GM23338 (cell line): ENCODE measurements around the gene RGS7. TPM values are rescaled to one million over a fixed set of nuclear protein-coding genes. Genes with fewer than 3 reads are reported as not detected.

Experiments used
- ATAC-seq: fragments of 200-7000 bp; cut with Tn5 transposase; 3 replicates; pipeline ENCODE4 v1.9.1; 2020
- DNase-seq: peaks from one replicate; pipeline ENCODE4 v3.0.0-alpha.2; 2015; ENCODE audit warnings: low spot score
- H2AFZ ChIP-seq: fragments of 200-600 bp; sonication (generic); 2 replicates; pipeline ENCODE4 v1.8.0; 2016; ENCODE audit warnings: antibody characterized with exemption, mild to moderate bottlenecking, moderate library complexity
- H3F3A ChIP-seq: fragments of 200-600 bp; sonication (generic); replicated peaks from 2 replicates; pipeline ENCODE4 v1.8.0; 2017; ENCODE audit warnings: antibody characterized with exemption, mixed run types, low read depth
- H3K27ac ChIP-seq: fragments of 200-600 bp; sonication (generic); 2 replicates; pipeline ENCODE4 v1.6.1; 2016; ENCODE audit warnings: low read depth
- H3K27me3 ChIP-seq: fragments of 200-600 bp; sonication (generic); 2 replicates; pipeline ENCODE4 v1.8.0; 2016; ENCODE audit warnings: mild to moderate bottlenecking, mixed run types, moderate library complexity; ENCODE audit not compliant: insufficient read depth
- H3K36me3 ChIP-seq: fragments of 200-600 bp; sonication (generic); 2 replicates; pipeline ENCODE4 v1.8.0; 2016; ENCODE audit warnings: mild to moderate bottlenecking; ENCODE audit not compliant: insufficient read depth
- H3K4me1 ChIP-seq: fragments of 200-600 bp; sonication (generic); 2 replicates; pipeline ENCODE4 v1.8.0; 2016; ENCODE audit warnings: mild to moderate bottlenecking, moderate library complexity; ENCODE audit not compliant: insufficient read depth
- H3K4me2 ChIP-seq: fragments of 200-600 bp; sonication (generic); 2 replicates; pipeline ENCODE4 v1.7.1; 2017; ENCODE audit warnings: mixed run types
- H3K4me3 ChIP-seq: fragments of 200-600 bp; sonication (generic); 2 replicates; pipeline ENCODE4 v1.6.1; 2016; ENCODE audit warnings: mixed run types
- H3K79me2 ChIP-seq: fragments of 200-600 bp; sonication (generic); replicated peaks from 2 replicates; pipeline ENCODE4 v1.8.0; 2017; ENCODE audit warnings: mild to moderate bottlenecking; ENCODE audit not compliant: insufficient read depth
- H3K9me2 ChIP-seq: fragments of 200-600 bp; sonication (generic); 2 replicates; pipeline ENCODE4 v1.8.0; 2017; ENCODE audit not compliant: insufficient read depth
- H4K20me1 ChIP-seq: fragments of 200-600 bp; sonication (generic); replicated peaks from 2 replicates; pipeline ENCODE4 v1.8.0; 2017; ENCODE audit warnings: mild to moderate bottlenecking; ENCODE audit not compliant: insufficient read depth
- H3K27ac Mint-ChIP-seq: 2 replicates; pipeline ENCODE4 v1.8.0; 2020; ENCODE audit warnings: inconsistent platforms, mild to moderate bottlenecking, moderate library complexity, mixed read lengths
- H3K27me3 Mint-ChIP-seq: 3 replicates; pipeline ENCODE4 v1.8.0; 2022; ENCODE audit warnings: low read depth, mild to moderate bottlenecking, moderate library complexity, mixed read lengths, inconsistent platforms; ENCODE audit not compliant: insufficient read depth, poor library complexity
- H3K36me3 Mint-ChIP-seq: 3 replicates; pipeline ENCODE4 v1.8.0; 2021; ENCODE audit warnings: low read depth, mild to moderate bottlenecking, inconsistent platforms, moderate library complexity, mixed read lengths
- H3K4me1 Mint-ChIP-seq: 3 replicates; pipeline ENCODE4 v1.8.0; 2020; ENCODE audit warnings: mild to moderate bottlenecking, inconsistent platforms, mixed read lengths
- H3K4me3 Mint-ChIP-seq: 3 replicates; pipeline ENCODE4 v1.8.0; 2021; ENCODE audit warnings: moderate library complexity, mild to moderate bottlenecking, inconsistent platforms, mixed read lengths
- H3K9me3 Mint-ChIP-seq: 3 replicates; pipeline ENCODE4 v1.8.0; 2020; ENCODE audit warnings: moderate library complexity, mild to moderate bottlenecking, inconsistent platforms, mixed read lengths
- CREB1 ChIP-seq: fragments of 250-450 bp; sonication (Bioruptor Pico); IDR thresholded peaks from 2 replicates; pipeline ENCODE4 v1.5.0; 2020; ENCODE audit warnings: low read depth, mild to moderate bottlenecking, moderate library complexity
- CTCF ChIP-seq, 2 experiments: fragments of 200-600 bp in 1 of 2; sonication (generic) in 1 of 2; conservative IDR thresholded peaks; 2 replicates each; pipeline versions ENCODE4 v1.5.1 to v1.6.1; 2016 to 2017; ENCODE audit warnings: antibody characterized with exemption in 2 of 2, low read depth in 2 of 2, mild to moderate bottlenecking in 2 of 2, moderate library complexity in 1 of 2
- ETS1 ChIP-seq: IDR thresholded peaks from 2 replicates; pipeline ENCODE4 v1.6.1; 2016; ENCODE audit warnings: antibody characterized with exemption
- EZH2 ChIP-seq: fragments of 200-600 bp; sonication (generic); IDR thresholded peaks from one replicate; pipeline ENCODE4 v1.8.0; 2017; ENCODE audit warnings: antibody characterized with exemption, mild to moderate bottlenecking, low read depth; ENCODE audit not compliant: unreplicated experiment
- EZH2phosphoT487 ChIP-seq: fragments of 200-600 bp; sonication (generic); IDR thresholded peaks from one replicate; pipeline ENCODE4 v1.8.1; 2018; ENCODE audit warnings: antibody characterized with exemption; ENCODE audit not compliant: unreplicated experiment
- JUNB ChIP-seq: IDR thresholded peaks from one replicate; pipeline ENCODE4 v1.6.1; 2016; ENCODE audit warnings: antibody characterized with exemption; ENCODE audit not compliant: unreplicated experiment
- NANOG ChIP-seq: IDR thresholded peaks from 2 replicates; pipeline ENCODE4 v1.6.1; 2016; ENCODE audit warnings: antibody characterized with exemption, borderline replicate concordance
- POLR2AphosphoS5 ChIP-seq: IDR thresholded peaks from 2 replicates; pipeline ENCODE4 v1.6.1; 2016; ENCODE audit warnings: antibody characterized with exemption, low read depth
- REST ChIP-seq: IDR thresholded peaks from one replicate; pipeline ENCODE4 v1.6.1; 2018; ENCODE audit warnings: antibody characterized with exemption; ENCODE audit not compliant: unreplicated experiment
- STAT1 ChIP-seq: IDR thresholded peaks from one replicate; pipeline ENCODE4 v1.6.1; 2016; ENCODE audit warnings: antibody characterized with exemption; ENCODE audit not compliant: unreplicated experiment
- ZNF114 ChIP-seq: fragments of 250-450 bp; sonication (Bioruptor Pico); IDR thresholded peaks from 2 replicates; pipeline ENCODE4 v1.5.0; 2020; ENCODE audit warnings: mild to moderate bottlenecking, moderate library complexity
- ZNF331 ChIP-seq: fragments of 250-450 bp; sonication (Bioruptor Pico); IDR thresholded peaks from 2 replicates; pipeline ENCODE4 v1.5.0; 2020; ENCODE audit warnings: low read depth, mild to moderate bottlenecking, moderate library complexity
- ZNF462 ChIP-seq: fragments of 250-450 bp; sonication (Bioruptor Pico); IDR thresholded peaks from 2 replicates; pipeline ENCODE4 v1.5.0; 2020; ENCODE audit warnings: mild to moderate bottlenecking, moderate library complexity
- polyA plus RNA-seq: library from polyadenylated mRNA; unstranded; fragments of >200 nt; fragmentation: Nextera tagmentation; extraction: Ambion mirVana; gene quantifications from 2 replicates; pipeline ENCODE4 v1.2.1, GENCODE V29; 2016
- total RNA-seq: library from RNA; depleted of rRNA; stranded (reverse); fragments of >200 nt; shearing (Covaris generic); gene quantifications from 2 replicates; pipeline ENCODE4 v1.2.3, GENCODE V29; 2014

RGS7 gene
- total and polyA plus RNA-seq, 2 experiments from 2014 or later, result 2.0 to 2.2 TPM

- Histone ChIP-seq H3K4me1 (no peaks in the 10 kb centered on the region), H3K27me3 (no peaks in the 10 kb centered on the region), H3K4me3 (no peak overlapping the region), H3K4me2 (no peak overlapping the region), H2AFZ (no peak overlapping the region), H3K9me2 (no peaks in the 10 kb centered on the region), H3K79me2 (no peaks in the 10 kb centered on the region), H3F3A (no peaks in the 10 kb centered on the region), H3K36me3 (no peaks in the 10 kb centered on the region), H4K20me1 (no peaks in the 10 kb centered on the region), H3K27ac (no peak overlapping the region)
- Mint-ChIP-seq H3K9me3 (peaks cover 3% of the 10 kb centered on the region; the same call in 2 of the 3 replicates), H3K27ac (no peak overlapping the region), H3K36me3 (no peaks in the 10 kb centered on the region), H3K4me3 (no peak overlapping the region), H3K27me3 (no peaks in the 10 kb centered on the region), H3K4me1 (no peaks in the 10 kb centered on the region)
- DNase-seq (no peak), ATAC-seq (no peak)
- no peak for TF ChIP-seq POLR2AphosphoS5
- no peak for TF ChIP-seq ETS1
- TF ChIP-seq CREB1 (CRISPR knock-in tag), result no peak
- no peak for TF ChIP-seq NANOG
- TF ChIP-seq STAT1, result no peak
- no peak for TF ChIP-seq REST
- no peak for TF ChIP-seq ZNF331 (CRISPR knock-in tag)
- TF ChIP-seq EZH2, result no peak
- no peak for TF ChIP-seq CTCF (conservative IDR thresholded peaks at IDR 0.05; ENCODE audit: low read depth in 2 of 2)
- no peak for TF ChIP-seq ZNF462 (CRISPR knock-in tag)
- TF ChIP-seq ZNF114 (CRISPR knock-in tag), result no peak
- TF ChIP-seq JUNB, result no peak
- TF ChIP-seq EZH2phosphoT487, result no peak
Measured at GRCh38 chr1:240878631-240879030, 478.4 kb downstream of the RGS7 start.
